Activated T-helper 9 cell treated with anti-CD3 and anti-CD28 coated beads, Interleukin-2, amount 50 U/mL, for 16 hours (primary cell): ENCODE results near the gene DMRTB1.

ENCODE experiments used
- DNase-seq: peaks from one replicate; pipeline ENCODE4 v3.0.0-alpha.2; 2020; ENCODE audit warnings: low read depth

Gene DMRTB1

DNA sequence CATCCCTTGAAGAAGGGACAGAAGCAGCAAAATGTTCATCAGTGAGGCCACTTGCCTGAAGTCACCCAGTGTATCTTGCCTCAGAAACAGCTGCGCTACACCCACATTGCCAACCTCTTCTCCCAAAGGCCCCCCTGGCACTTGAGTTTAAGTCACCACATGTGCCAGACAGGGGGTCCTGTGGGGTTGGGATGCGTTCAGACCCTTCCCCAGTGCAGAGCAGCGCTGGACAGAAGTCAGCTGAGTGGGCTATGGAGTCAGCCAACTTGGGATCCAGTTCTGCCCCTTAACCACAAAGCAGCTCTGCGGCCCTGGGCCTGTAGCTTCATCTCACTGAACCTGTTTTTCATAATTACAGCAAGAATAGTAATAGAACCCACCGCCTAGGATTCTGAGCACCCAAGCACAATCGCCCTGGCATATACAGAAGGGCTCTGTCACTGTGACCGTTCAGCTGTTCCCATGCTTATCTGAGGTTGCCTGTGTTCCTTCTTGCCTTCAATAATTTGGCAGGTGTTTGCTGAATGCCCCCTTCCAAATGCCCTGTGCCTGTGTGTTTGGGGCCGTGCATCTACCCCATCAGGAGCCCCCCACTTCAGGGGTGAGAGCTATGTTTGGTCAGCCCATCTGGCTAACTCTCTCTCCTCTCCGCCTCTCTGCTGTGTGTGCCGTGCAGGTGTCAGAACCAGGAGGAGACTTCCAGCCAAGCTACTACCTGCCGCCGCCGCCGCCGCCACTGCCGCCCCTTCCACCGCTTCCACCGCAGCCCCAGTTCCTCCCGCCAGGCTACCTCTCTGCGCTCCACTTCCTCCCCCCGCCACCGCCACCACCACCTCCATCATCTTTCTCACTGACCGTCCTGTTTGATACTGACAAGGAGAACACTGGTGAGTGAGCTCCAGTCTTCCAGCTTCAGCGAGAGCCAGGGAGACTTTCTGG, 5.0 kb downstream of the DMRTB1 start:
- DNase-seq = no peak

DNA sequence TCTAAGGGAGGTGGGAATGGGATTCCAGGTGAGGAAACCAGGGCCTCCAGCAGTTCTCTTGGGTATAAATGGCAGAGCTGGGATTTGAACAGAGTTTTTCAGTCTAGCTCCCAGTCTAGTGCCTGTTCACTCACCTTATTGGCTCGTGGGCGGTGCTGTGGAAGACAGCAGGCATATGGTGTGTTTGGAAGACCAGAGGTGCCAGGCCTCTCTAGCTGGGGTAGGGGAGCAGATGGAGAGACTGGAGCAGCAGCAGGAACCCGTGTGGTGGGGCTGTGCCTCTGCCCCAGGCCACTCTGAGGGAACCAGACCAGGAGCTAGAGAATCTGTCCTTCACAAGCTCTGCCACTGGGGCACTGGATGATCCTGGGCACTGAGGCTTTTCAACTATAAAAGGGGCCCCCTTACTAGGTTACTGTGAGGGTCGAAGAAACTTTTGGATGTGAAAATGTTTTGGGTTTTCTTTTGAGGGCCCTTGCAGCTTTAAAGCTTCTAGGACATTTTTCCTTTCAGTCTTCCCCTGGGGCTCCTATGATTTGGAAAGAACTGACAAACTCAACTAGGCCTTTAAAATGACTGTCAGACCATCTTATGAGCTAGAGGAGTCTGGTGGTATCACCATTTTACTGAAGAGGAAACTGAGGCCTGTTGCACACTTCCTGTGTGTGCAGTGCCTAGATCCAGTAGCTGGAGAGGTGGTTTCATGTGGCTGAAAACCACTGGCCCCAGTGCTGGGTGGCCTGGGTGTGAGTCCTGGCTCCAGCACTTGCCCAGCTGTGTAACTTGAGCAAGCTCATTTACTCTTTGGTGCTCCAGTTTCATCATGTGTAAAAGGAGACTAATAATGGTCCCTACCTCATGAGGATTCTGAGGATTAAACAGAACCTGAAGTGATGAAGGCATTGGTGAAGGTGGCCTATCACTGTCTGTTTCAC, 6.1 kb downstream of the DMRTB1 start:
- DNase-seq = no peak

DNA sequence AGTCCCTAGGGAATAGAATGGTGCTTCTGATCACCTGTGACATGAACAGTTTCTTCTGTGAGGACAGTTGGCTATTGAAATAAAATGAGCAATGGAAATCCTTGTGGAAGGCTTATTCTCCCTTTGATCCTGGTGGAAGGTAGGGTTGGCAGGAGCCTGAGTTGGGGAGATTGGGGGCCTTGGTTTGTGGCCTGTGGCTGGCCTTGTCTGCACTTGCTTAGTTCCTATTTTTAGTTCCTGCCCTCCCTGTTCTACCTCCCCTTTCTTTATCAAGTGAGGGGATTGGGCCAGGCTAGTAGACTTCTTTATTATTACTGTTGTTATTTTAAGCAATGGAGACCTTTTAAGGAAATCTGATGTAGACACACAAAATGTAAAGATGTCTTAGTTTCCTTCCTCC, 8.2 kb downstream of the DMRTB1 start:
- DNase-seq = no peak

DNA sequence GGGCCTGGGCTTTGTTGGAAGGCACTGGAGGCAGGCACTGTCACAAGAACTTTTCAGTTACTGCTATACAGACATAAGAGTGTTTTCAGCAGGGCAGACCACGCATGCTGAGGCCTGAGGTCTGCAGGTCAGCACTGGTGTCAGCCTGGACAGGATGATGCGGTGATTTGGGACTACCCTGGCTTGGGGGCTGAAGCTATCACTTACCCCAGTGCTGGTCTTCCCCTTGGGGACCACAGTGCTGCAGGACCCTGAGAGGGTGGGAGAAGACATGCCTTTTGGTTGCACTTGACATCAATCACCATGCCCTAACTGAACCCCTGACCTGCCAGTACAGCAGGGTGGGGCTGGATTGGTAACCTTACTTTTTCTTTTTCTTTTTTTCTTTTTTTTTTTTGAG, 9.2 kb downstream of the DMRTB1 start:
- no peak for DNase-seq

DNA sequence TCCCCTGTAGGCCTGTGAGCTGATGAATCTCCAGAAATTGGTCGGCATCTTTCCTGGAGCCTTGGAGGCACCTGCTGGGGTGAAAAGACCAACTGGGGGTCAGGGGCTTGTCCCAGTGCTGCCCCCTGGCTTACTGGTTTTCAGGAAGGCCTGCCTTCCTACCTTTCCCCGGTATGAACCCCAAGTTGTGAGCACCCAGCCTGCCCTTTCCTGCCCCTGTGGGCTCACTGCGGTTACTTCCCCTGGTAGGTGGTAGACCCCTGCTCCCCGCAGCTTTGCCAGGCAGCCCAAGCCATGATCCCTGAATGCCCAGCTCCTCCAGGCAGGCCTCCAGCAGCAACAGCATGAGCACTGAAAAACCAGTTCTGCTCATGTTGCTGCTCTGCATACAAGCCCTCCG, 10.2 kb downstream of the DMRTB1 start:
- DNase-seq = no peak

DNA sequence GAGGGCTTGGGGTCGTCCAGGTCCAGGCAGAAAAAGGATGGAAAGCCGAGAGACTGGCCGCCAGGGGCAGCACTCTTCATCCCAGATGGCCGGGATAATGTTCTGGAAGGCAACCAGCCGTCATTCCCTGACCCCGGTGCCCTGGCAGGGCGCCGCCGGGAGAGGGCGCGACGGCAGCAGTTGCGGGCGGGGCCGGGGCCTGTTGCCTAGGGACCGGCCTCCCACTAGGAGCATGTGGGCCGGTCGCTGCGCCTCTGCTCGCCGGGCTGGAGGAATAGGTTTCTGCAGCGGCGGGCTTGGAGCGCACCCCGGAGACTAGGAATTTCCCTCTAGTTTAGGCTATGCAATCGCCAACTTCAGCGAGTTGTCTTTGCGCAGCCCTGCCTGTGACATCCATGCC, 11.0 kb downstream of the DMRTB1 start:
- DNase-seq = no peak

DNA sequence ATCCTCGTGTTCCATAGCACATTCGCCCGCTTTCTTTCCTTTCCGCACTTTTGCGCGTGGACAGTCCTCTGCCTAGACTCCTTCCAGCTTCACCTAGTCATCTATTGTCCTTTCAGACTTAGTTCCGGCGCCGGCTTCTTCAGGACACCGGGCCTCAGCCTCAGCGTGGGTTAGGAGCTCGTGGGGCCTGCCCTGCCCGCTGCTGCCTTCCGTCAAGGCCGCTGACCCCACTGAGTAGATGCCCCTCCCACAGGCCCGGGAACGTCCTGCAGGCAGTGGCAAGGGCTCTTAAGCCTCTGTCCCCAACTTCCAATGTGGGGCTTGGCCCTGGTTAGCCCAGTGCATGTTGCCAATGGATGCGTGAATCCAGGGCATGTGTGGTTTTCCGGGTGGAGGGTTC, 11.4 kb downstream of the DMRTB1 start:
- no peak for DNase-seq

DNA sequence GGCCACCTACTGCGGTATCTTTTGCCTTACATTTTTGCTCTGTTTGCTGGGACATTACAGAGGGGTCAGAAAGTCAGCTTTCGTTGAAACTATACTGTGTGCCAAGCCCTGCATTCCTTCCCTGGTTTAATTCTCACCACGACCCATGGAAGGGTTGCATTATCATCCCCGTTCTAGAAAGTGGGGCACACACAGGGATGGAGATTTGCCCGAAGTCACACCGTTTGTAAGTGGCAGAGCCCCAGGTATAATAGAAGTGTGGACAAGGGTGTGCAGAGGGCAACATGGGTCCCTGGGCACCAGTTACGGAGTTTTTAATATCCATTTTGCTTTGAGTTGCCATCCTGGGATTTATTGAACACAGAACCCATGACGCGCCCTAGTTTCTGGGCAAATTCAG, 11.8 kb downstream of the DMRTB1 start:
- DNase-seq = no peak

DNA sequence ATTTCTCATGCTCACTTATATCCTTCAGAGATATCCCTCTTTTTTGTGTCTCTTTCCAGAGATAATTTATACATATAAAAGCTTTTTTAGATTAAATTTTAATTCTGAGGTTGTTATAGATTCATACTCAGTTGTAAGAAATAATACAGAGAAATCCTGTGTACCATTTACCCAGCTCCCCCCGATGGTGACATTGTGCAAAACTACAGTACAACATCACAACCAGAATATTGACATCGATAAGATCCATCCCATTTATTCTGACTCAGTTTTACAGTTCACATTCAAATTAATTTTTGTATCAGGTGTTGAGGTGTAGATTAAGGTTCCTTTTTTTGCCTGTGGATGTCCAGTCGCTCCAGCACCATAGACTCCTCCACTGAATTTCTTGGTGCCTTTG, 14.3 kb downstream of the DMRTB1 start:
- no peak for DNase-seq

DNA sequence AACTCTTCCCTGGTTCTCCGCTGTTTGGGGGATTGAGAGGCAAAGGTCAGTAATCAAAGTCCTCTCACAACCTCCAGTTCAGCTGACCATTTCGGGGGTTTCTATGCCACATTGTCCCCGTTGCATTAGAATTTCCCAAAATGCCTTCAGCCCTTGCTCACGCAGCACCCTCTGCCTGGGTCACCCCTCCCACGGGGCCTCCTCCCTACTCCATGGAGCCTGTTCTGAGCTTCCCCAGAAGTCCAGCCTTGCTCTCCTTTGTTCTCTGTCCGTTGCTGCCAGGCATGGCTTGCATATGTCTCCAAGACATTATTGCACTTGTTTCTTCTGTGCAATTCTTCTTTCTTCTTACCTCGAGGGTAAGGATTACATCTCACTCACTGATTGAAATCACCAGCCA, 16.5 kb downstream of the DMRTB1 start:
- DNase-seq = no peak

DNA sequence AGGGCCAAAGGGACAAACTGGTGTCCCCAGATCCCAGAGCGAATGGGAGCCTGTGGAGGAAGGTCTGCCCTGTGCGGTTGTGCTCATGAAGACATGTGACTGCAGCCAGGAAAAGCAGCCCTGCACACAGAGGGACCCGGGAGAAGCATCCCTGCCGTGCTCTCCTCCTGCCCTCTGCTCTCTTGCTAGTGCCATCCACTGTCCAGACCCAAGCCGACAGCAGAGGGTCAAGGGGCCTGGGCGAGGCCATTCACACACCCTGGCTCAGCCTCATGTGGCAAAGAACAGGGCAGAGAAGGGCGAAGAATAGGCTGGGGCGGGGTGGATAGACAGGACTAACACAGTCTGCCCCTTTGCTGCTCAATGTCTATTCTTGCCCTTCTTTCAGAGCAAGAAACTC, 17.4 kb downstream of the DMRTB1 start:
- DNase-seq = no peak

DNA sequence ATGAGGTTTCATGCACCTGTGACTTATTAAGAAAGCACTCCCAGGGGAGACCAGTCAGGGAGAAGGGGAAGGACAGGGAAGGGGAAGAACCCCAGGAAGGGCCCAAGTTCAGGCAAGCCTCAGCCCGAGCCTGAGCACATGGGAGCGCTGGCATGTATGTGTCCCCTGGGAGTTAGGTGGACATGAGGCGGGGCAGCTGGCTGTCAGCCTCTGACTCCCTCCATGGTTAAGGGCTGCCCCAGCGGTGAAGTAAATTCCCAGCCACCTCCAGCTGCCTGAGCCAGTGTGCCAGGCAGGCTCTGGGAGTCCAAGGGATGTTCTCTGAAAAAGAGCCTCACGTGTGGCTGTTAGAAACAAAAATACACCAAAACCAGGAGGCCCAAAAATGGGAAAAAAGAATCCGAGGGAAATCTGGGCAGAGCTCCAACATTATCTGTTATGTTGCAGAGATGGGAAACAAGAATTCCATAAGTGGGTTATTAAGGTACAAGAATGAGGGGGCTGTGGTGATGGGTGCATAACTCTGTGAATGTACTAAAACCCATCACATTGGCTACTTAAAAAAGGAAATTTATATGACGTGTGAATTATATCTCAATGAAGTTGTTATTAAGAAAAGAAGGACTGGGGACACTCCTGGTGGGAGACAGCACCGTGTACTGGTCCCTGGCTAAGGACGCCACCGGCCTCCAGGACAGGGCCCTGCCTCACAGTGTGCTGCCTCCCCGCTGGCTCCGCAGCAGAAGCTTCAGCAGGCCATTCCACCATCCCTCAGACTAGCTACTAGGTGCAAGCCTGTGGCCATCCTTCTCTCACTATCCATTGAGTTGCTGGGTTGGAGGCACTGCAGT, 18.7 kb downstream of the DMRTB1 start:
- DNase-seq = no peak

DNA sequence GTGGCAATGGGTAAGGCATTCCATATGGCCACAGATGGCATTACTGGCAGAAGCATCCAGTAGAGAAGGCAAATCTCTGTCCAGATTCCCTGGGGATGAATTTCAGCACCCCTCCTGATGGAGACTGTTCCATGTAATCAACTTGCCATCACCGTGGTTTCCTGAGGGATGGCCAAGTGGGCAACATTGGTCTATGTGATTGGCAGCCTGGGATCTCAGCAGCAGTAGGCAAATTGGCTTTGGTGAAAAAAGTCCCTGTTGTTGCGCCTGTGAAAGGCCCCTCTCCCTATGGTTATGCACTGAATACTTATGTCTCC, 19.3 kb downstream of the DMRTB1 start:
- DNase-seq = no peak

DNA sequence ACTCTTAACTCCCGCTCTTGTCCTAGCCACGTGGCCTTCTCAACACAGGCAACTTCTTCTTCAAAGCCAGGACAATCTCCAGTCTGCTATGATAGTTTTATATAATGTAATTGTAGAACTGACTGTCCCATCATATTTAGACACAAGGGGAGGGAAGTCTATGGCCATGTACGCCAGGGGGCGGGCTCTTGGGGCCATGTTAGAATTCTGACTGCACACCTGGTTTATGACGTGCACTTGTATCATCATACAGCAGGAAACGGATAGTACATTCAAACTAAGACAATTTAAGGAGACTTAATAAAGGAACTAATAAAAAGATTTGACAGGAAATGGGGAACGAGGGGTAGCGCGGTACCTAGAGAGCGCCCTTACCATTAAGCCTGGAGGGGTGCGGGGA, 21.5 kb downstream of the DMRTB1 start:
- no peak for DNase-seq

DNA sequence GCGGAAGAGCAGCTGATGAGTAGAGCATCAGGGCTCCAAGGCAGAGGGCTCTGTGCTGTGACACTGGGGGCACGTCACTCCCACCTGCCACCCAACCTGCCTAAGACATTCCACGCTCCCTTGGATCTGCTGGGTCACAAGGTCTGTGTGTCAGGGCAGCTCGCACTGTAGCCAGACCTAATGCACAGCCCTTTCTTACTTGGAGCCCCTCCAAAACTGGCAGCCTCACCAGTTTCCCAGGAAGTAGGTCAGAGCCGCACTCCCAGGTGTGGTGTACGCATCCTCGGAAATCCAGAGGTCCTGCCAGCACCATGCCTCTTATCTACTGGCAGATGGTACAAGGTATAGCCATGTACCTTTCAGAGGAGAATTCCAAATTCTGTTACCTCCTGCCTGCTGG, 22.3 kb downstream of the DMRTB1 start:
- DNase-seq = no peak

DNA sequence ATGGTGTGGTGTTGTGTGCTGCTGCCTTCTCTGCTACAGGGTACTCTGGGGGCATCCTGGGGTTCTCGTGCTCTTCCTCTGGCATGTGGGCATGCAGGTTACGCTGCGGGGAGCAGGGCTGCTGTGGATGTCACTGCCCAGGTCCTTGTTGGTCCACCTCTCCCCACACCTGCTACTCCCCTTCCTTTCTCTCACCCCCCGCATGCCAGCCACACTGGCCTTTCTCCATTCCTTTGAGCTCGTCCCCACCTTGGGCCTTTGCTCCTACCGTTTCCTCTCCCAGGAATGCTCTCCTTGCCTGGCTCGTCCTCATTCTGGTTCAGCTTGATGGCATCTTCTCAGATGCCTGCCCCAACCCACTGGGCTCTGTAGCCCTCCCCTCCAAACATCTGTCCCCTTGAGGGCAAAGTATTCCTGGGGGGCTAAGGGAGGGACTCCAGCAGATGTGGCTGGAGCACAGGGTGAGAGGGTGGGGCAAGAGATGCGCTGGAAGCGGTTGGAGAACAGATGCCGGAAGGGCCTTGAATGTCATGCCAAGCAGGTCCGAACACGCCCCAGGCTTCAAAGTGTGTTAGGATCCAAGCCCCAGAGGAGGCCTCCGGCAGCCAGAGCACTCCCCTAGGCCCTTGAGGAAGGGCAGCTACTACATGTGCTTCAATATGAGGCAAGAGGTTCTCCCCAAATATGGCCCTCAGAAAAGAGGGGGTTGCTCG, 23.4 kb downstream of the DMRTB1 start:
- DNase-seq = no peak

DNA sequence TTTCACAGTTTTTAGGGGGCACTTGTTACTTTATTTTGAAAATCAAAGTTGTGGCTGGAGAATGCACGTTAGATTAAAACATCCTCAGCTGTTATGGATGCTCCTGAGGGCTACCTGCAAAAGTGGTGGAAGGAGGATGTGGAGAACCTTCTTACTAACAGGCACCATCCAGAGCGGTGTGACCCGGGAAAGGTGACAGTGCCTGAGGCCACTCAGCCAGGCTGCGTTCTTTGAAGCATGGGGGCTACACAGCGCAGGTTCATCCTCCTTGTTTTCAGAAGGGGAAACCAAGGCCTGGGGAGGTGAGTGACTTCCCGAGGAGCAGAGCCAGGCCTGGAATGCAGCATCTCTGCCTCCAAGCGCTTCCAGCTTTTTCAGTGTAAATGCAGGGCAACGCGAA, 24.0 kb downstream of the DMRTB1 start:
- DNase-seq = no peak

DNA sequence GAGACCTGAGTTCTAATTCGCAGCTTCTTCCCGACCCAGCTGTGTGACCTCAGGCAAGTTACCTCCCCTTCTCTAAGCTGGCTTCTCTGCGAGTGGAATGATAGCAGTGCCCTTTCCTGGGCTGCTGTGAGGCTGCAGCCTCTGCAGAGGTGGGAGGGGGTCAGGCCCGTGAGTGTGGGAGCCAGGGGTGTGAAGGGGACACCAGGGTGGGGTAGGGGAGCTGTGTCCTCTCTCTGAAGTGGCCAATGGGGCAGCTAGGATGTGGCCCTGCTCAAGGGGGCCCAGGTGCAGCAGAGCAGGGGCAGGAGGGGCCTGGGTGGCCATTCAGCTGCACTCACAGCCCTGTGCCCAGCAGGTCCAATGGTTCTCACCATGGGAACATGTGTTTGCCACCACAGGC, 24.5 kb downstream of the DMRTB1 start:
- DNase-seq = no peak

DNA sequence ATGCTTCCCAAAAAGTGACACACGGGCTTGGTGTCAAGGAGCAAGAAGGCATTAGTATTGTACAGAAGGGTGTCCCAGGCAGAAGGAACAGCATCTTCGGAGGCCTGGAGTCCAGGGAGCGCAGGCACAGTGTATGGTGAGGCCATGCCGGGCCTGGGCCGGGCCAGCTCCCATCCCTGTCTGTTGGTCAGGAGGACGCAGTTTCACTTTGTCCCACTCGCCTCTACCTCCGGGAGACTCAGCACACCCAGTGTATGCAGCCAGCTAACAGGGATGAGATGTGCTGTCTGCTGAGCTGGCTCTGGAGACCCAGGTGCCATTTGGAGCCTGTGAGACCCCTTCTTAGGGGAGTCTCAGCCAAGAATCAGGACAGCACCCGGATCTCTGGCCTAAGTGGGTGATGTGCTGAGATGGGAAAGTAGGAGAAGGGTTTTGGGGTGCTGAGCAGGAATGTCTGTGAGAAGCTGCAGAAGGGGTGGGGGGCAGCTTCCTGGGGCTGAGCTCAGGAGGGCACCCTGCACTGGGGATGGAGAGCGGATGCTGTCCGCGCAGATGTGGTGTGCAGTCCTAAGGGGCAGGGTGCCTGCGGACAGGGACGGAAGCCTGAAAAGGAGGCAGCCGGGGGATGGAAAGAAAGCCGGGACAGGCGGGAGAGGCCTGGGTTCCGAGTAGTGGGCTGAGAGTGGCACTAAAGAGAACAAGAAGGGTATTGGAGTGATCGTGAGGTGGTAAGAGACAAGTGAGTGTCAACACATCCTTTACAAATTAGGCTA, 25.7 kb downstream of the DMRTB1 start:
- no peak for DNase-seq

DNA sequence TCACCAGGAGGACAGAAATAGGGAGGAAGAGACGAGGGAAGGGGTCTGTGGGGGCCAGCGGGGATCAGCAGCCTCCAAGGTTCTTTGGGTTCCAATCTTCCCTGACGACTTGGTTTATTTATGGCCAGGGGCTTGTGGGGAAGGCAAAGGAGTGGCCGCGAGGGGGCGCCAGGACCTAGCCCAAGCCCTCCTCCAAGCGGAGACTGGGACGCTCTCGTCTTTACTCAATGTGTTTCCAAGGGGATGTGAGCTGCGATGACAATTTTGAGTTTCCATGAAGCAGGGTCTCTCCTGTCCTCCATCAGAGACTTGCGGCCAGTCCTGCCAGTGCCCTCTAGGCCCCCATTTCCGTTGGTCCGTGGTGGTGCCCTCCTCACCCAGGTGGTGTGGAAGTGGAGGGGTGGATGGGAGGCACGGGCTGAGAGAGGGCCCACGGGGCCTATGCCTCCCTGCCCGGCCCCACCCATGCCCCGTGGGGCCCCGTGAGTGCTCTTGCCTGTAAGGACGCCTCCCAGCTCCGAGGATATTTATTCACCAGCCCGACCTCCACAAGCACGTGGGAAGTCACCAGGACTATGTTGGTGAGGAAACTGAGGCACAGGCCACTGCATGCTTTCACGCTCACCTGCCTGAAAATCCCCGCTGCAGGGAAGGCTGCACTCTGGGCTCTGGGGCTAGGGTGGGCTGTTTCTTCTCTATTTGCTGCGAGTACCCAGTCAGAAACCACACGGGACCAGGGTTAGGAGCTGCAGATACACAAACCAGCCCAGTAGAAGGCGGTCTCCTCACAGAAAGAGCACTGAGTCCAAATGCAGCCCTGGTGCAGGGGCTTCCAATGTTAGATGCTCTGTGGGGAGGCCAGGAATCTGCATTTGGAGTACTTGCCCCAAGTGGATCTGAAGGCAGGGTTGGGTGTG, 26.5 kb downstream of the DMRTB1 start:
- DNase-seq = peak; percentile 23
